DOHH2 (cell line): Measurements from ENCODE around the gene KDELR3.

Experiments
- H3F3A ChIP-seq: fragments of 200-600 bp; sonication (generic), shearing (Covaris generic); 2 replicates; pipeline ENCODE4 v1.6.0; 2016; ENCODE audit warnings: antibody characterized with exemption, mild to moderate bottlenecking; ENCODE audit not compliant: control insufficient read depth, insufficient read depth
- H3K27ac ChIP-seq: fragments of 200-600 bp; sonication (generic); 2 replicates; pipeline ENCODE4 v1.5.1; 2014; ENCODE audit warnings: low read depth, mild to moderate bottlenecking, low read length, moderate library complexity
- H3K27me3 ChIP-seq: fragments of 200-600 bp; sonication (generic); 2 replicates; pipeline ENCODE4 v1.6.1; 2014; ENCODE audit warnings: mild to moderate bottlenecking, low read length, mixed read lengths; ENCODE audit not compliant: control insufficient read depth
- H3K36me3 ChIP-seq: fragments of 200-600 bp; sonication (generic); 2 replicates; pipeline ENCODE4 v1.6.1; 2014; ENCODE audit warnings: mild to moderate bottlenecking, low read length, moderate library complexity, mixed read lengths; ENCODE audit not compliant: control insufficient read depth
- H3K4me1 ChIP-seq: fragments of 200-600 bp; sonication (generic); 2 replicates; pipeline ENCODE4 v1.6.1; 2014; ENCODE audit warnings: mild to moderate bottlenecking, low read length, mixed read lengths; ENCODE audit not compliant: control insufficient read depth
- H3K4me2 ChIP-seq: fragments of 200-600 bp; sonication (generic); 2 replicates; pipeline ENCODE4 v1.6.0; 2014; ENCODE audit warnings: mild to moderate bottlenecking, low read length, moderate library complexity
- H3K4me3 ChIP-seq: fragments of 200-600 bp; sonication (generic); 2 replicates; pipeline ENCODE4 v1.5.1; 2014; ENCODE audit warnings: mild to moderate bottlenecking, low read length, mixed read lengths
- H3K79me2 ChIP-seq: fragments of 200-600 bp; sonication (generic); 2 replicates; pipeline ENCODE4 v1.6.1; 2014; ENCODE audit warnings: mild to moderate bottlenecking, low read length, mixed read lengths; ENCODE audit not compliant: control insufficient read depth
- H3K9me2 ChIP-seq: fragments of 200-600 bp; sonication (generic); replicated peaks from 2 replicates; pipeline ENCODE4 v1.6.1; 2014; ENCODE audit warnings: mild to moderate bottlenecking, low read length, mixed read lengths; ENCODE audit not compliant: control insufficient read depth
- H3K9me3 ChIP-seq: fragments of 200-600 bp; sonication (generic); 2 replicates; pipeline ENCODE4 v1.6.1; 2014; ENCODE audit warnings: antibody characterized with exemption, low read length, mixed read lengths; ENCODE audit not compliant: control insufficient read depth, insufficient read depth
- H4K20me1 ChIP-seq: fragments of 200-600 bp; sonication (generic); 2 replicates; pipeline ENCODE4 v1.6.0; 2014; ENCODE audit warnings: low read depth, mild to moderate bottlenecking, antibody characterized with exemption, low read length, moderate library complexity; ENCODE audit not compliant: control insufficient read depth, insufficient read depth
- CTCF ChIP-seq: fragments of 200-600 bp; sonication (generic); IDR thresholded peaks from one replicate; pipeline ENCODE4 v1.5.1; 2014; ENCODE audit warnings: antibody characterized with exemption, mild to moderate bottlenecking, low read depth, low read length; ENCODE audit not compliant: poor library complexity, severe bottlenecking
- EZH2phosphoT487 ChIP-seq: fragments of 200-600 bp; sonication (generic); IDR thresholded peaks from 2 replicates; pipeline ENCODE4 v1.6.1; 2017; ENCODE audit warnings: borderline replicate concordance, mild to moderate bottlenecking, antibody characterized with exemption, low read length, moderate library complexity, mixed read lengths

KDELR3 gene

GRCh38 chr22:38429499-38430068 lies 38.3 kb upstream of the KDELR3 start:
- no peaks in the 10 kb centered on the region for H3K9me2 ChIP-seq
- no peaks in the 10 kb centered on the region for H3F3A ChIP-seq
- H3K4me2 ChIP-seq, result no peak overlapping the region
- H3K27me3 ChIP-seq, result 0 out of 2 replicates have a peak, but pooled peaks cover 2% of the 10 kb centered on the region
- no peaks in the 10 kb centered on the region for H3K9me3 ChIP-seq
- TF ChIP-seq EZH2phosphoT487, result no peak
- TF ChIP-seq CTCF, result no peak
- no peak overlapping the region for H3K27ac ChIP-seq
- H3K4me3 ChIP-seq, result no peak overlapping the region
- no peaks in the 10 kb centered on the region for H3K79me2 ChIP-seq
- H4K20me1 ChIP-seq, result no peaks in the 10 kb centered on the region
- H3K4me1 ChIP-seq, result no peaks in the 10 kb centered on the region
- H3K36me3 ChIP-seq, result no peaks in the 10 kb centered on the region

- no peak overlapping the region for H3K27ac ChIP-seq
- H3K9me3 ChIP-seq, result no peaks in the 10 kb centered on the region
- no peak overlapping the region for H3K4me3 ChIP-seq
- no peaks in the 10 kb centered on the region for H4K20me1 ChIP-seq
- H3K4me2 ChIP-seq, result no peak overlapping the region
- no peaks in the 10 kb centered on the region for H3F3A ChIP-seq
- TF ChIP-seq EZH2phosphoT487 (no peak), CTCF (no peak)
- H3K9me2 ChIP-seq, result no peaks in the 10 kb centered on the region
- H3K36me3 ChIP-seq, result no peaks in the 10 kb centered on the region
- H3K79me2 ChIP-seq, result no peaks in the 10 kb centered on the region
- no peaks in the 10 kb centered on the region for H3K4me1 ChIP-seq
- 0 out of 2 replicates have a peak, but pooled peaks cover 2% of the 10 kb centered on the region for H3K27me3 ChIP-seq
These were observed 36.5 kb upstream of the KDELR3 start for GRCh38 chr22:38431266-38432010.

- H3K9me3 ChIP-seq, result no peaks in the 10 kb centered on the region
- H3F3A ChIP-seq, result no peaks in the 10 kb centered on the region
- H4K20me1 ChIP-seq, result no peaks in the 10 kb centered on the region
- no peak overlapping the region for H3K27ac ChIP-seq
- H3K4me2 ChIP-seq, result no peak overlapping the region
- H3K9me2 ChIP-seq, result no peaks in the 10 kb centered on the region
- no peaks in the 10 kb centered on the region for H3K36me3 ChIP-seq
- H3K4me1 ChIP-seq, result no peaks in the 10 kb centered on the region
- H3K27me3 ChIP-seq, result 0 out of 2 replicates have a peak, but pooled peaks cover 2% of the 10 kb centered on the region
- no peaks in the 10 kb centered on the region for H3K79me2 ChIP-seq
- TF ChIP-seq CTCF, result no peak
- no peak overlapping the region for H3K4me3 ChIP-seq
These were observed 35.6 kb upstream of the KDELR3 start for GRCh38 chr22:38432264-38432663.
